ENCODE measurements around the gene ARHGAP5. TPM values are rescaled to one million over a fixed set of nuclear protein-coding genes. Genes with fewer than 3 reads are reported as not detected.

Gene ARHGAP5
- total and polyA plus RNA-seq, 9 of the 15 experiments (the other 6 are each of a cell fraction or from before 2014, with no cell fraction given) = 3.1 to 21.8 (median 12.1) TPM

DNA sequence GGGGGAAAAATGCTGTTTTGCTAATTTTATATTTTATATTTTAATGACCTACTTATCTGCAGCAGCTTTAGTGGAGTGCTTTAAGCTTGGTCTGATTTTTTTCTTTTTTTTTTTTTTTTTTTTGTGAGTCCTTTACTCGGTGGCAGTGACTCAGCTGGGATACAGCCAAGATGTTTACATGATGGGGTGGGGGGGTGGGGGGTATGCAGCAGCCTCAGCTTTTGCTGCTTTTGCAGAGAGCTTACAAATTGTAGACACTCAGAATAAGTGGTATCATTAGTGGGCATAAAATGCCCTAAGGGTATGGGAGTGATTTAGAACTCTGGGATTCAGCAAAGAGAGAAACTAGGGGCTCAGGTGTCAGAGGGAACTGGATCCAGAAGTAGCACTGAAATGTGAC, 38.2 kb upstream of the ARHGAP5 start:
- Histone ChIP-seq H3K36me3 (ENCODE audit: control insufficient read depth, insufficient read depth, low read length) (no peaks in the 10 kb centered on the region), H3K4me3 (no peak overlapping the region), H3K4me2 (ENCODE audit: insufficient read depth, low read length) (no peak overlapping the region), H3K9me3 (replicated peaks; ENCODE audit: control insufficient read depth, insufficient read depth, low read depth, low read length) (no peaks in the 10 kb centered on the region), H3K9ac (ENCODE audit: insufficient read depth in 1 of 2, low read depth in 2 of 2, low read length in 2 of 2) (no peak overlapping the region), H3K79me2 (ENCODE audit: control insufficient read depth, insufficient read depth, low read length) (no peaks in the 10 kb centered on the region), H3K27ac (ENCODE audit: extremely low read depth, low read depth, low read length) (no peak overlapping the region), H3K4me1 (replicated peaks in 1 of 2; ENCODE audit: control insufficient read depth in 2 of 2, insufficient read depth in 2 of 2, low read length in 2 of 2) (no peaks in the 10 kb centered on the region), H4K20me1 (replicated peaks; ENCODE audit: control insufficient read depth, insufficient read depth, low read length) (no peaks in the 10 kb centered on the region), H3K27me3 (ENCODE audit: control insufficient read depth in 2 of 2, insufficient read depth in 2 of 2, low read length in 2 of 2) (no peaks in the 10 kb centered on the region), H3K9me1 (ENCODE audit: control insufficient read depth, insufficient read depth, low read length) (no peaks in the 10 kb centered on the region), H2AFZ (ENCODE audit: low read depth, low read length) (no peak overlapping the region)
- in situ Hi-C loops (cut with MboI) (no loop called here), intact Hi-C loops (cut with micrococcal nuclease) (no loop called here)
- no peak for ATAC-seq
- BruUV-seq (replicated peaks) = no TSS peak
- ChIA-PET POLR2A (no interaction called here), CTCF (ENCODE audit: low intra/inter-chr PET ratio) (interaction anchor here (0.6 kb wide), 1 partner anchor 49 kb away, joined by 4 read pairs; no protein-coding TSS in a partner anchor)
- DNase-seq (ENCODE audit: extremely low read depth in 1 of 4, low spot score in 3 of 4) = no peak
- 0% methylated on average over 1 of the region's 1 CpG for WGBS (ENCODE audit: insufficient coverage, low coverage, missing lambda C conversion rate)
- TF ChIP-seq, protein P1, sequence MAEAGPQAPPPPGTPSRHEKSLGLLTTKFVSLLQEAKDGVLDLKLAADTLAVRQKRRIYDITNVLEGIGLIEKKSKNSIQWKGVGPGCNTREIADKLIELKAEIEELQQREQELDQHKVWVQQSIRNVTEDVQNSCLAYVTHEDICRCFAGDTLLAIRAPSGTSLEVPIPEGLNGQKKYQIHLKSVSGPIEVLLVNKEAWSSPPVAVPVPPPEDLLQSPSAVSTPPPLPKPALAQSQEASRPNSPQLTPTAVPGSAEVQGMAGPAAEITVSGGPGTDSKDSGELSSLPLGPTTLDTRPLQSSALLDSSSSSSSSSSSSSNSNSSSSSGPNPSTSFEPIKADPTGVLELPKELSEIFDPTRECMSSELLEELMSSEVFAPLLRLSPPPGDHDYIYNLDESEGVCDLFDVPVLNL (CRISPR knock-in tag; IDR thresholded peaks at IDR 0.05; ENCODE audit: low read depth) = no peak
- FAIRE-seq = no peak

DNA sequence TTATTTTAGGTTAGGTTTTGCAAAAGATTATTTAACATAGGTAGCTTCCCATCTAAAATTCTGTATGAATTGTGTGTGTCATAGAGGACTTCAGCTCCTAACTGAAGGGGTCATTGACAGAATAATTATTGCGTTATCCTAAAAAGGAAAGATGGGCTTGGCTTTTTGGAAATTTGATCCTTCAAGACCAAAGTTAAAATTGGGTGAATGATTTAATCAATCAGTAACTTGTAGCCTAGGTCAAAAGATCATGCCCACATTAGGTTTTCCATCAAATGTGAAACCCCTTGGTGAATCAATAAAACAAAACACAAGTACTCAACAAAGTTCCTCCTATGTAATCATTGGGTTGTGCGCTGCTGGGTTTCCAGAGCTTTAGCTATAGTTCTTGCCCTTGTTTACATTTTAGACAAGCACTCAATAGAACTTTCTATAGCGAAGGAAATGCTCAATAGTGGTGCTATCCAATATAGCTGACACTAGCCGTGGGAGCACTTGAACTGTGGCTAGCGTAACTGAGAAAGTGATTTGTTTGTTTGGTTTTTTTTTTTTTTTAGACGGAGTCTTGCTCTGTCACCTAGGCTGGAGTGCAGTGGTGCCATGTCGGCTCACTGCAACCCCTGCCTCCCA, 37.6 kb upstream of the ARHGAP5 start:
- Histone ChIP-seq H3K4me1 (replicated peaks in 1 of 2; ENCODE audit: control insufficient read depth in 2 of 2, insufficient read depth in 2 of 2, low read length in 2 of 2) (no peaks in the 10 kb centered on the region), H3K9me3 (replicated peaks; ENCODE audit: control insufficient read depth, insufficient read depth, low read depth, low read length) (no peaks in the 10 kb centered on the region), H3K27me3 (ENCODE audit: control insufficient read depth in 2 of 2, insufficient read depth in 2 of 2, low read length in 2 of 2) (no peaks in the 10 kb centered on the region), H3K27ac (ENCODE audit: extremely low read depth, low read depth, low read length) (no peak overlapping the region), H3K79me2 (ENCODE audit: control insufficient read depth, insufficient read depth, low read length) (no peaks in the 10 kb centered on the region), H2AFZ (ENCODE audit: low read depth, low read length) (no peak overlapping the region), H3K9me1 (ENCODE audit: control insufficient read depth, insufficient read depth, low read length) (no peaks in the 10 kb centered on the region), H4K20me1 (replicated peaks; ENCODE audit: control insufficient read depth, insufficient read depth, low read length) (no peaks in the 10 kb centered on the region), H3K4me3 (no peak overlapping the region), H3K4me2 (ENCODE audit: insufficient read depth, low read length) (no peak overlapping the region), H3K36me3 (ENCODE audit: control insufficient read depth, insufficient read depth, low read length) (no peaks in the 10 kb centered on the region), H3K9ac (ENCODE audit: insufficient read depth in 1 of 2, low read depth in 2 of 2, low read length in 2 of 2) (no peak overlapping the region)
- 8% methylated on average over 6 of the region's 7 CpGs for WGBS (ENCODE audit: insufficient coverage, low coverage, missing lambda C conversion rate)
- intact Hi-C loops (cut with micrococcal nuclease) = no loop called here
- in situ Hi-C loops (cut with MboI) = no loop called here
- FAIRE-seq (no peak), DNase-seq (ENCODE audit: extremely low read depth in 1 of 4, low spot score in 3 of 4) (no peak), ATAC-seq (no peak)
- CTCF ChIA-PET (ENCODE audit: low intra/inter-chr PET ratio) = no interaction called here
- BruUV-seq (replicated peaks) = no TSS peak
- POLR2A ChIA-PET = interaction anchor here (1.3 kb wide), 1 partner anchor 23 kb away, joined by 5 read pairs; no protein-coding TSS in a partner anchor
- no peak for TF ChIP-seq ZNF584 (CRISPR knock-in tag; IDR thresholded peaks at IDR 0.05; ENCODE audit: low read depth)
- no peak for TF ChIP-seq TRIM28 (IDR thresholded peaks at IDR 0.05)
- TF ChIP-seq PRPF4 (IDR thresholded peaks at IDR 0.05; ENCODE audit: insufficient read depth, low read depth, low read length, poor library complexity, severe bottlenecking) = no peak
- TF ChIP-seq TFAM (CRISPR knock-in tag; conservative IDR thresholded peaks at IDR 0.05) = no peak
- no peak for TF ChIP-seq MYBL2 (IDR thresholded peaks at IDR 0.05; ENCODE audit: low read depth)
- TF ChIP-seq MYBL2 (CRISPR knock-in tag; IDR thresholded peaks at IDR 0.05; ENCODE audit: borderline replicate concordance) = no peak
- TF ChIP-seq ATF1 (CRISPR knock-in tag; IDR thresholded peaks at IDR 0.05) = no peak
- TF ChIP-seq ATF1 (tag; IDR thresholded peaks at IDR 0.05) = no peak
- no peak for TF ChIP-seq ZFX (CRISPR knock-in tag; IDR thresholded peaks at IDR 0.05)
- TF ChIP-seq ZNF79 (CRISPR knock-in tag; IDR thresholded peaks at IDR 0.05; ENCODE audit: low read depth) = no peak
- TF ChIP-seq, protein P2, sequence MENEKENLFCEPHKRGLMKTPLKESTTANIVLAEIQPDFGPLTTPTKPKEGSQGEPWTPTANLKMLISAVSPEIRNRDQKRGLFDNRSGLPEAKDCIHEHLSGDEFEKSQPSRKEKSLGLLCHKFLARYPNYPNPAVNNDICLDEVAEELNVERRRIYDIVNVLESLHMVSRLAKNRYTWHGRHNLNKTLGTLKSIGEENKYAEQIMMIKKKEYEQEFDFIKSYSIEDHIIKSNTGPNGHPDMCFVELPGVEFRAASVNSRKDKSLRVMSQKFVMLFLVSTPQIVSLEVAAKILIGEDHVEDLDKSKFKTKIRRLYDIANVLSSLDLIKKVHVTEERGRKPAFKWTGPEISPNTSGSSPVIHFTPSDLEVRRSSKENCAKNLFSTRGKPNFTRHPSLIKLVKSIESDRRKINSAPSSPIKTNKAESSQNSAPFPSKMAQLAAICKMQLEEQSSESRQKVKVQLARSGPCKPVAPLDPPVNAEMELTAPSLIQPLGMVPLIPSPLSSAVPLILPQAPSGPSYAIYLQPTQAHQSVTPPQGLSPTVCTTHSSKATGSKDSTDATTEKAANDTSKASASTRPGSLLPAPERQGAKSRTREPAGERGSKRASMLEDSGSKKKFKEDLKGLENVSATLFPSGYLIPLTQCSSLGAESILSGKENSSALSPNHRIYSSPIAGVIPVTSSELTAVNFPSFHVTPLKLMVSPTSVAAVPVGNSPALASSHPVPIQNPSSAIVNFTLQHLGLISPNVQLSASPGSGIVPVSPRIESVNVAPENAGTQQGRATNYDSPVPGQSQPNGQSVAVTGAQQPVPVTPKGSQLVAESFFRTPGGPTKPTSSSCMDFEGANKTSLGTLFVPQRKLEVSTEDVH (IDR thresholded peaks at IDR 0.05; ENCODE audit: low read depth, partially characterized antibody) = no peak
- TF ChIP-seq FUS (optimal IDR thresholded peaks at IDR 0.05; ENCODE audit: low read depth, low read length) = no peak

All from K562 (cell line).